OCI-LY1 (cell line): ENCODE data around the gene COX19.

Experiments used
- CTCF ChIP-seq: fragments of 200-600 bp; sonication (generic), shearing (Covaris generic); IDR thresholded peaks from 2 replicates; pipeline ENCODE4 v1.5.1; 2017; ENCODE audit warnings: mild to moderate bottlenecking, antibody characterized with exemption, low read length, moderate library complexity, mixed read lengths
- EZH2 ChIP-seq: fragments of 200-600 bp; sonication (generic), shearing (Covaris generic); IDR thresholded peaks from 2 replicates; pipeline ENCODE4 v1.8.0; 2017; ENCODE audit warnings: borderline replicate concordance, mixed run types, mild to moderate bottlenecking, antibody characterized with exemption, low read length, moderate library complexity, mixed read lengths

GRCh38 chr7:956031-956430, 19.3 kb downstream of the COX19 start:
- TF ChIP-seq CTCF (no peak), EZH2 (no peak)
